ENCODE results near the gene SAMD10. TPM values are rescaled to one million over a fixed set of nuclear protein-coding genes. Genes with fewer than 3 reads are reported as not detected.
"Not testable (repeated sequence)": the region's sequence is repeated elsewhere in the genome, so short reads cannot be mapped to it uniquely, and the experiment has no call there.

SAMD10 gene
- total and polyA plus RNA-seq, 12 donors = 1.1 to 8.8 (median 4.4) TPM

- 93 to 97% (median 96%) methylated on average over 15 to 17 of the region's 17 CpGs for WGBS, 4 donors
- H3K36me3 ChIP-seq (replicated peaks in 1 of 2) = peaks cover 0 to 89% of the 10 kb centered on the region in 2 donors
- no peaks in the 10 kb centered on the region for H3K4me1 ChIP-seq (replicated peaks in 1 of 2)
- intact Hi-C loops (cut with DNase I) = no loop called here
- no peaks in the 10 kb centered on the region for H3K27me3 ChIP-seq
- H3K4me3 ChIP-seq = no peak overlapping the region
- TF ChIP-seq POLR2A (IDR thresholded peaks at IDR 0.05) = no peak
- no peak for TF ChIP-seq CTCF (IDR thresholded peaks at IDR 0.05)
- DNase-seq = no peak
- no peaks in the 10 kb centered on the region for H3K9me3 ChIP-seq (replicated peaks in 1 of 3)
- H3K27ac ChIP-seq = no peak overlapping the region
These were observed 43.4 kb upstream of the SAMD10 start for GRCh38 chr20:64022671-64023360.

GRCh38 chr20:64021124-64021975 is 41.9 kb upstream of the SAMD10 start:
- no peak for DNase-seq
- H3K27me3 ChIP-seq = no peaks in the 10 kb centered on the region
- H3K4me1 ChIP-seq (replicated peaks in 1 of 2) = no peaks in the 10 kb centered on the region
- intact Hi-C loops (cut with DNase I) = no loop called here
- no peak for TF ChIP-seq POLR2A (IDR thresholded peaks at IDR 0.05)
- WGBS, 4 donors = 87 to 93% (median 91%) methylated on average over 18 to 36 of the region's 36 CpGs
- peaks cover 0 to 89% of the 10 kb centered on the region in 2 donors for H3K36me3 ChIP-seq (replicated peaks in 1 of 2)
- no peak overlapping the region for H3K4me3 ChIP-seq
- H3K27ac ChIP-seq = no peak overlapping the region
- no peaks in the 10 kb centered on the region for H3K9me3 ChIP-seq (replicated peaks in 1 of 3)

- Histone ChIP-seq H3K27me3 (no peaks in the 10 kb centered on the region), H3K27ac (no peak overlapping the region), H3K4me1 (replicated peaks in 1 of 2) (no peaks in the 10 kb centered on the region), H3K36me3 (replicated peaks in 1 of 2) (peaks cover 0 to 81% of the 10 kb centered on the region in 2 donors), H3K4me3 (no peak overlapping the region), H3K9me3 (replicated peaks in 1 of 3) (no peaks in the 10 kb centered on the region)
- intact Hi-C loops (cut with DNase I) = no loop called here
- WGBS, 4 donors = 72 to 87% (median 77%) methylated on average over 2 of the region's 2 CpGs
- no peak for DNase-seq
- TF ChIP-seq POLR2A (IDR thresholded peaks at IDR 0.05) (no peak), CTCF (IDR thresholded peaks at IDR 0.05) (no peak)
These were observed 36.2 kb upstream of the SAMD10 start for GRCh38 chr20:64015635-64016034.

- peaks cover 0 to 75% of the 10 kb centered on the region in 2 donors for H3K36me3 ChIP-seq (replicated peaks in 1 of 2)
- intact Hi-C loops (cut with DNase I); H3K27me3 ChIP-seq; DNase-seq; H3K9me3 ChIP-seq (replicated peaks in 1 of 3); H3K27ac ChIP-seq; H3K4me1 ChIP-seq (replicated peaks in 1 of 2); H3K4me3 ChIP-seq: not testable (repeated sequence)
- WGBS, 4 donors = 87 to 95% (median 90%) methylated on average over 8 to 11 of the region's 20 CpGs
These were observed 33.1 kb upstream of the SAMD10 start for GRCh38 chr20:64012385-64013154.

GRCh38 chr20:64011366-64011779 is 31.9 kb upstream of the SAMD10 start:
- H3K27ac ChIP-seq = no peak overlapping the region
- no peak overlapping the region for H3K4me3 ChIP-seq
- no peaks in the 10 kb centered on the region for H3K9me3 ChIP-seq (replicated peaks in 1 of 3)
- peaks cover 0 to 70% of the 10 kb centered on the region in 2 donors for H3K36me3 ChIP-seq (replicated peaks in 1 of 2)
- WGBS, 4 donors = 91 to 99% (median 97%) methylated on average over 12 to 16 of the region's 16 CpGs
- no peaks in the 10 kb centered on the region for H3K4me1 ChIP-seq (replicated peaks in 1 of 2)
- no peak for DNase-seq
- intact Hi-C loops (cut with DNase I) = no loop called here
- no peaks in the 10 kb centered on the region for H3K27me3 ChIP-seq
- TF ChIP-seq CTCF (IDR thresholded peaks at IDR 0.05) (no peak), POLR2A (IDR thresholded peaks at IDR 0.05) (no peak)

Data from adrenal gland (tissue), 12 donors.